IMR-90 (cell line): Measurements from ENCODE around the gene ZBTB11.

Experiments used
- BHLHE40 ChIP-seq: fragments of 150-350 bp; IDR thresholded peaks from 2 replicates; pipeline ENCODE4 v1.6.1; 2016; ENCODE audit warnings: mild to moderate bottlenecking, low read depth, low read length
- FOS ChIP-seq: fragments of 150-350 bp; IDR thresholded peaks from 2 replicates; pipeline ENCODE4 v1.6.1; 2016; ENCODE audit warnings: low read depth, low read length
- MAFK ChIP-seq: IDR thresholded peaks from 2 replicates; pipeline ENCODE4 v1.6.1; 2012; ENCODE audit warnings: low read depth, low read length, improper control_type of control experiment
- MAZ ChIP-seq: IDR thresholded peaks from 2 replicates; pipeline ENCODE4 v1.6.1; 2012; ENCODE audit warnings: low read depth, mild to moderate bottlenecking, low read length, improper control_type of control experiment, moderate library complexity, borderline replicate concordance
- MXI1 ChIP-seq: IDR thresholded peaks from 2 replicates; pipeline ENCODE4 v1.6.1; 2012; ENCODE audit warnings: low read depth, mild to moderate bottlenecking, low read length, moderate library complexity, borderline replicate concordance
- POLR2A ChIP-seq: IDR thresholded peaks from 2 replicates; pipeline ENCODE4 v1.6.1; 2012; ENCODE audit warnings: mild to moderate bottlenecking, low read depth, low read length
- RAD21 ChIP-seq: IDR thresholded peaks from 2 replicates; pipeline ENCODE4 v1.6.1; 2012; ENCODE audit warnings: low read length, improper control_type of control experiment
- TF ChIP-seq, protein P1 (sequence below): conservative IDR thresholded peaks from 2 replicates; pipeline ENCODE4 v1.5.1; 2012; ENCODE audit warnings: mild to moderate bottlenecking, low read depth, low read length, improper control_type of control experiment
- TF ChIP-seq, protein P2 (sequence below): fragments of 150-350 bp; IDR thresholded peaks from 2 replicates; pipeline ENCODE4 v1.6.1; 2017; ENCODE audit warnings: mild to moderate bottlenecking, antibody characterized with exemption, low read length, low read depth
- TF ChIP-seq, protein P3 (sequence below): fragments of 150-350 bp; IDR thresholded peaks from 2 replicates; pipeline ENCODE4 v1.6.1; 2016; ENCODE audit warnings: low read depth, mild to moderate bottlenecking, low read length, moderate library complexity, borderline replicate concordance

DNA sequence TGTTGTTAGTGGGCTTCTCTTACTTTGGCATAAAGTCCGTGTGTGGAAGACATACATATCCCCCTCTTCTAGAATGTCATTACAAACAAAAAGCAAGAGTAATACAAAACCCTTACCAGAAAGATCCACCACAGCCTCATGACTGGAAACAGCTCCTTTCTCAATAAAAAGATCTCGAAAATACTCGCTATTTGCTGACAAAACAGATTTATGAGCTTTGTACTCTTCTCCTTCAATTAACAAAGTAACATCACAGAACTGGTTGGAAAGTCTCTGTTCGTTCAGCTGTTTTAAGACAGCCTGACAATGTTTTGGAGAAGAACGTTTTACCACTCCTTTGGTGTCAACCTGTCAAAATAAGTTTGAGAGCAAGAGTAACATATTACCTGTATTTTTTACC lies 5.9 kb downstream of the ZBTB11 start:
- TF ChIP-seq FOS = no peak
- TF ChIP-seq, protein P1, sequence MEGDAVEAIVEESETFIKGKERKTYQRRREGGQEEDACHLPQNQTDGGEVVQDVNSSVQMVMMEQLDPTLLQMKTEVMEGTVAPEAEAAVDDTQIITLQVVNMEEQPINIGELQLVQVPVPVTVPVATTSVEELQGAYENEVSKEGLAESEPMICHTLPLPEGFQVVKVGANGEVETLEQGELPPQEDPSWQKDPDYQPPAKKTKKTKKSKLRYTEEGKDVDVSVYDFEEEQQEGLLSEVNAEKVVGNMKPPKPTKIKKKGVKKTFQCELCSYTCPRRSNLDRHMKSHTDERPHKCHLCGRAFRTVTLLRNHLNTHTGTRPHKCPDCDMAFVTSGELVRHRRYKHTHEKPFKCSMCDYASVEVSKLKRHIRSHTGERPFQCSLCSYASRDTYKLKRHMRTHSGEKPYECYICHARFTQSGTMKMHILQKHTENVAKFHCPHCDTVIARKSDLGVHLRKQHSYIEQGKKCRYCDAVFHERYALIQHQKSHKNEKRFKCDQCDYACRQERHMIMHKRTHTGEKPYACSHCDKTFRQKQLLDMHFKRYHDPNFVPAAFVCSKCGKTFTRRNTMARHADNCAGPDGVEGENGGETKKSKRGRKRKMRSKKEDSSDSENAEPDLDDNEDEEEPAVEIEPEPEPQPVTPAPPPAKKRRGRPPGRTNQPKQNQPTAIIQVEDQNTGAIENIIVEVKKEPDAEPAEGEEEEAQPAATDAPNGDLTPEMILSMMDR = no peak
- no peak for TF ChIP-seq POLR2A
- no peak for TF ChIP-seq RAD21
- TF ChIP-seq MAFK = peak; percentile 72
- no peak for TF ChIP-seq BHLHE40
- TF ChIP-seq MXI1 = no peak
- no peak for TF ChIP-seq MAZ
- TF ChIP-seq, protein P2, sequence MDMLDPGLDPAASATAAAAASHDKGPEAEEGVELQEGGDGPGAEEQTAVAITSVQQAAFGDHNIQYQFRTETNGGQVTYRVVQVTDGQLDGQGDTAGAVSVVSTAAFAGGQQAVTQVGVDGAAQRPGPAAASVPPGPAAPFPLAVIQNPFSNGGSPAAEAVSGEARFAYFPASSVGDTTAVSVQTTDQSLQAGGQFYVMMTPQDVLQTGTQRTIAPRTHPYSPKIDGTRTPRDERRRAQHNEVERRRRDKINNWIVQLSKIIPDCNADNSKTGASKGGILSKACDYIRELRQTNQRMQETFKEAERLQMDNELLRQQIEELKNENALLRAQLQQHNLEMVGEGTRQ = no peak
- TF ChIP-seq, protein P3, sequence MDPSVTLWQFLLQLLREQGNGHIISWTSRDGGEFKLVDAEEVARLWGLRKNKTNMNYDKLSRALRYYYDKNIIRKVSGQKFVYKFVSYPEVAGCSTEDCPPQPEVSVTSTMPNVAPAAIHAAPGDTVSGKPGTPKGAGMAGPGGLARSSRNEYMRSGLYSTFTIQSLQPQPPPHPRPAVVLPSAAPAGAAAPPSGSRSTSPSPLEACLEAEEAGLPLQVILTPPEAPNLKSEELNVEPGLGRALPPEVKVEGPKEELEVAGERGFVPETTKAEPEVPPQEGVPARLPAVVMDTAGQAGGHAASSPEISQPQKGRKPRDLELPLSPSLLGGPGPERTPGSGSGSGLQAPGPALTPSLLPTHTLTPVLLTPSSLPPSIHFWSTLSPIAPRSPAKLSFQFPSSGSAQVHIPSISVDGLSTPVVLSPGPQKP = no peak
